Mesendoderm (in vitro differentiated cells): ENCODE results near the gene C1QTNF6.

Experiments
- DNase-seq: peaks from one replicate; pipeline ENCODE4 v3.0.0; 2013
- H2AK5ac ChIP-seq: 2 replicates; pipeline ENCODE4 v1.6.1; 2013; ENCODE audit warnings: low read length, inconsistent platforms
- H2BK120ac ChIP-seq: 2 replicates; pipeline ENCODE4 v1.6.1; 2013; ENCODE audit warnings: low read depth, mild to moderate bottlenecking, low read length, moderate library complexity, mixed read lengths
- H2BK15ac ChIP-seq: replicated peaks from 2 replicates; pipeline ENCODE4 v1.6.1; 2013; ENCODE audit warnings: low read depth, mild to moderate bottlenecking, moderate library complexity
- H2BK5ac ChIP-seq: 2 replicates; pipeline ENCODE4 v1.6.1; 2013; ENCODE audit warnings: low read length, inconsistent platforms
- H3K18ac ChIP-seq: 2 replicates; pipeline ENCODE4 v1.6.1; 2013; ENCODE audit warnings: mild to moderate bottlenecking, low read length, mixed read lengths
- H3K23ac ChIP-seq: one replicate; pipeline ENCODE4 v1.6.1; 2013; ENCODE audit warnings: low read length
- H3K27ac ChIP-seq: 2 replicates; pipeline ENCODE4 v1.5.1; 2013; ENCODE audit warnings: low read depth, mild to moderate bottlenecking, inconsistent platforms, low read length, moderate library complexity
- H3K27me3 ChIP-seq: 2 replicates; pipeline ENCODE4 v1.6.1; 2013; ENCODE audit warnings: low read length, control low read depth, mild to moderate bottlenecking, inconsistent platforms; ENCODE audit not compliant: insufficient read depth, poor library complexity
- H3K36me3 ChIP-seq: 2 replicates; pipeline ENCODE4 v1.6.1; 2013; ENCODE audit warnings: low read length, inconsistent platforms; ENCODE audit not compliant: control insufficient read depth, insufficient read depth
- H3K4ac ChIP-seq: one replicate; pipeline ENCODE4 v1.6.1; 2013; ENCODE audit warnings: low read depth, mild to moderate bottlenecking, low read length, moderate library complexity
- H3K4me1 ChIP-seq: 2 replicates; pipeline ENCODE4 v1.6.1; 2013; ENCODE audit warnings: low read depth, low read length, inconsistent platforms; ENCODE audit not compliant: control insufficient read depth
- H3K4me2 ChIP-seq: 2 replicates; pipeline ENCODE4 v1.6.1; 2013; ENCODE audit warnings: low read length
- H3K4me3 ChIP-seq: 2 replicates; pipeline ENCODE4 v1.5.1; 2013; ENCODE audit warnings: mild to moderate bottlenecking, low read length
- H3K56ac ChIP-seq: one replicate; pipeline ENCODE4 v1.6.1; 2013; ENCODE audit warnings: low read length
- H3K79me1 ChIP-seq: 2 replicates; pipeline ENCODE4 v1.6.1; 2013; ENCODE audit warnings: low read length, inconsistent platforms
- H3K79me2 ChIP-seq: 2 replicates; pipeline ENCODE4 v1.6.1; 2013; ENCODE audit warnings: mild to moderate bottlenecking, low read length; ENCODE audit not compliant: control insufficient read depth, insufficient read depth
- H3K9ac ChIP-seq: 2 replicates; pipeline ENCODE4 v1.6.1; 2013; ENCODE audit warnings: low read length, inconsistent platforms
- H4K5ac ChIP-seq: one replicate; pipeline ENCODE4 v1.6.1; 2013; ENCODE audit warnings: low read length
- H4K8ac ChIP-seq: one replicate; pipeline ENCODE4 v1.6.1; 2013; ENCODE audit warnings: low read depth, mild to moderate bottlenecking, control low read depth, low read length, moderate library complexity
- WGBS: extraction: QIAGEN DNeasy Blood & Tissue Kit; methylation state at CpG from one replicate; pipeline ENCODE4 v1.1.7; 2013; ENCODE audit warnings: low lambda C conversion rate, missing lambda C conversion rate; ENCODE audit not compliant: insufficient coverage; ENCODE audit errors: extremely low coverage; 5-methylcytosine and 5-hydroxymethylcytosine counted together

C1QTNF6 gene

DNA sequence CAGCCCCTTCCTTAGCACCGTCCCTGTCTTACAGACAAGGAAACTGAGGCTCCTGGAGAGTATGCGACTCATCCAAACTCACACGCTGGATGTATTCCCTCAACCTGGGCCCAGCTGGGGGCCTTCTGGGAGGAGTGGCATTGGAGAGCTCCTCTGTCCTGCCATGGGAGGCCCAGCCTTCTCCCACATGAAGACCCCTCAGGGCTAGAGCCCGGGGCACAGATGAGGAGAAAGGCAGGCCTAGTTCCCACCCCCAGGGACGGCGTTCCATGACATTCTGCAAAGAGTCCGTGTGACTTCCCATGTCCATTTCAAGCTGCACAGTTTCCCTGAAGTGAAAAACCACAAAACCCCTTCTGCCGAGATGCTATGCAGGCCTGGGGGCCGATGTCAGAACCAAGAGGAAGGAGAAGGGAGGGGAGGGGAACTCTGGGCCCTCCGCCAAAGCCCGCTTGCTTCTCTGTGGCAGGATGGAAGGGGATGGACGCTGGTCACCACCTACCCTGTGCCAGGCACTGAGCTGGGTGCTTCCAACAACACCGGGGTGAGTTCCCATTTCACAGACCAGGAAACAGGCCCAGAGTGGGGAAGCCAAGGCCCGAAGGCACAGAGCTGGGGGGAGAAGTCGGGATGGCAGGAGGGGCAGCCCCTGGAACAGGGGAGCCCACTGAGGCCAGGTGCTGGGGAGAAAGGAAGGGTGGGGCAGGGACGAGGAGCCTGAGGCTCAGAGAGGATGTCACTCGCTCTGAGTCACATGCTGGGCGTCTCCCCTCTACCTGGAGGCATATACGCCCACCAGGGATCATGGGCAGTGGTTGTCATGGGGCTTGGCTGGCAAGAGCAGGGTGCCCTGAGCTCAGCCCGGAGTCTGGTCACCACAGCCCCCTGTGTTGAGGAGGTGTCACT, 40.3 kb upstream of the C1QTNF6 start:
- Histone ChIP-seq H3K56ac (no peak overlapping the region), H3K9ac (no peak overlapping the region), H3K79me1 (no peaks in the 10 kb centered on the region), H3K4me1 (no peaks in the 10 kb centered on the region), H4K8ac (no peak overlapping the region), H2BK120ac (no peak overlapping the region), H3K23ac (no peak overlapping the region), H2BK5ac (no peak overlapping the region), H3K27ac (no peak overlapping the region), H3K4me2 (no peak overlapping the region), H3K4me3 (no peak overlapping the region), H3K79me2 (no peaks in the 10 kb centered on the region), H3K4ac (no peak overlapping the region), H4K5ac (no peak overlapping the region), H2BK15ac (no peak overlapping the region), H3K36me3 (no peaks in the 10 kb centered on the region), H3K27me3 (no peaks in the 10 kb centered on the region), H3K18ac (no peak overlapping the region), H2AK5ac (no peak overlapping the region)
- DNase-seq: no peak
- WGBS: no CpG with 5 or more reads among the region's 20 CpGs

DNA sequence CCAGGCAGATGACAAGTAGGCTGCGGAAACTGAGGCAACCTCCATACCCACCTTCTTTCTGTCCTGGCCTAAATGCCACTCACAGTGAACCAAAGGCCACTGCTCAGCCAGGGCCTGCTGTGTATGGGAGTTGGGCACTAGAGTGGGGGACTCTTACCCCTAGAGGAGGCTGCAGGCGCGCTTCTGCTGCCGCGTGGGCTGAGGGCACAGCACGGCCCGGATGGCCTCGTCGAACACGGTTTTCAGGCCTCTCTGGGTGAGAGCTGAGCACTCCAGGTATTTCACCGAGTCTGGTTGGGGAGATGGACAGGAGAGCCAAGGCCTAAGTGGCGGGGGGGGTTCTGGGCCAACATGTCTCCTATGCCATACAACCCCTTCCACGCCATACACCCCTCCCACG, 38.5 kb upstream of the C1QTNF6 start:
- Histone ChIP-seq H3K27ac (no peak overlapping the region), H3K79me2 (no peaks in the 10 kb centered on the region), H2BK120ac (no peak overlapping the region), H2BK5ac (no peak overlapping the region), H4K8ac (no peak overlapping the region), H2BK15ac (no peak overlapping the region), H3K4me3 (no peak overlapping the region), H3K23ac (no peak overlapping the region), H3K56ac (no peak overlapping the region), H3K9ac (no peak overlapping the region), H3K27me3 (no peaks in the 10 kb centered on the region), H3K4ac (no peak overlapping the region), H3K4me2 (no peak overlapping the region), H3K4me1 (no peaks in the 10 kb centered on the region), H2AK5ac (no peak overlapping the region), H3K18ac (no peak overlapping the region), H3K36me3 (no peaks in the 10 kb centered on the region), H4K5ac (no peak overlapping the region), H3K79me1 (no peaks in the 10 kb centered on the region)
- WGBS: no CpG with 5 or more reads among the region's 14 CpGs
- DNase-seq: no peak

DNA sequence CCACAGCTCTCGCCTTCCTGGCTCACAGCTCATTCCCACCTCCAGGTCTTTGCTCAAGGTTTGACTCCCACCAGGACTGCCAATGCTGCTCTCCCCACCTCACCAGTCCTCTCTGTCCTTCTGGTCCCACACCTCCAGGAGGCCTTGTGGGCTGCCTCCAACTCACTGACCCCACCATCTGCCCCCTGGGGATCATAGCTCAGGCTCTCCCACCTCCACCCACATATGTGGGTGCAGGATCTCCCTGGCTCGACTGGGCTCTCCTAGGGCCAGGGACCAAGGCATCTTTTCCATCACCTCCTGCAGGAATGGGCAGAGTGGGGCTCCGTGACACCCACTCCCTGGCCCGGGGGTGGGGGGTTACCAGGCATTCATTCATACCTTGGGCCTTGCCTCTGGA, 38.0 kb upstream of the C1QTNF6 start:
- Histone ChIP-seq H3K18ac (no peak overlapping the region), H2BK120ac (no peak overlapping the region), H3K4me2 (no peak overlapping the region), H2BK15ac (no peak overlapping the region), H3K4ac (no peak overlapping the region), H2AK5ac (no peak overlapping the region), H3K4me3 (no peak overlapping the region), H3K4me1 (no peaks in the 10 kb centered on the region), H4K8ac (no peak overlapping the region), H3K79me2 (no peaks in the 10 kb centered on the region), H3K56ac (no peak overlapping the region), H3K79me1 (no peaks in the 10 kb centered on the region), H4K5ac (no peak overlapping the region), H2BK5ac (no peak overlapping the region), H3K9ac (no peak overlapping the region), H3K27ac (no peak overlapping the region), H3K27me3 (no peaks in the 10 kb centered on the region), H3K36me3 (no peaks in the 10 kb centered on the region), H3K23ac (no peak overlapping the region)
- no CpG with 5 or more reads among the region's 4 CpGs for WGBS
- no peak for DNase-seq

DNA sequence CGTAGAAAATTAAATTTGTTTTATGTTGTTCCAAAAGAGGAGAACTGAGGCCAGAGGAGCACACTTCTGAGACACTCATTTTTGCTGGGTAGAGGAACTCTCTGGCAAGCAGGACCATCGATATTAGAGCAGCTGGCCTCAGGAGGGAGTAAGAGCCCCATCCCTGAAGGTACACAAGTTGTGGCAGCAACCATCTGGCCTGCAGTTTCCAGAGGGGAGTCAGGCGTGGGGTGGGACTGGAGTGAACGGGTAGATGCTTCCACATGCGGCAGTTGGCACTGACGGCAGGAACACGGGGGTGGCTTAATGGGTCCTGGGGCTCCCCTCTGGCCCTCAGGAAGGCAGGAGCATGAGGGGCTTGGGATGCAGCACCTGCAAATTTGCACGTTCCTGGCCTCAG, 37.4 kb upstream of the C1QTNF6 start:
- Histone ChIP-seq H4K5ac (no peak overlapping the region), H3K4ac (no peak overlapping the region), H3K4me3 (no peak overlapping the region), H3K56ac (no peak overlapping the region), H3K4me1 (peaks cover 3% of the 10 kb centered on the region), H3K4me2 (no peak overlapping the region), H2BK120ac (no peak overlapping the region), H4K8ac (no peak overlapping the region), H3K27ac (no peak overlapping the region), H3K27me3 (no peaks in the 10 kb centered on the region), H3K18ac (no peak overlapping the region), H3K9ac (no peak overlapping the region), H3K79me1 (no peaks in the 10 kb centered on the region), H2AK5ac (no peak overlapping the region), H3K23ac (no peak overlapping the region), H3K79me2 (no peaks in the 10 kb centered on the region), H3K36me3 (no peaks in the 10 kb centered on the region), H2BK5ac (no peak overlapping the region), H2BK15ac (no peak overlapping the region)
- no CpG with 5 or more reads among the region's 8 CpGs for WGBS
- DNase-seq: no peak

DNA sequence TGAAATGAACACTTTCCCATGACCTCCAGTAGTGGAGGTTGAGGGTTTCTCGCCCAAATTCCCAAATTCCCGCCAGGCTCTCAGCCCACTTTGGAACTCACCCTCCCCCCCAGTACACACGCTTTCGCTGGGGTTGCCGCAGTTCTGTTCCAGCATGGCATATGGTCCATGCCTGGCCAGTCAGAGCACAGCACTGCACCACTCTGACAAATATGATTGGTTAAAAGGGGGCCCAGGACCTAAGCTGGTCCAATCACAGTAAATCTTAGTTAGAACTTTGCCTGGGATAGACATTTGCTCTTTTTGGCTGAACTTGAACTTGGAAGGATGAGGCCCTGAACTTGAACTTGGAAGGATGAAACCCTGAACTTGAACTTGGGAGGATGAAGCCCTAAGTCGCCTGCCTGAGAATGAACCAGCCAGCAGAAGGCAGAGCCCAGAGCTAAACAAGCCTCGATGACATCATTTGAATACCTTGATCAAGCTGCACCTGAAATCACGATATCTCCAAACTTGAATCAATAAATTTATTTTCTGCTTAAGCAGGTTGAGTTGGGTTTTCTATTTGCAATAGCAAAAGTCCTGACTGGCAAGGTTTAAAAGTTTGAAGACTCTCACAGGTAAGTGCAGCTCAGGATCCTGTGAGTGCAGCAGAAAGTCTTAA, 36.8 kb upstream of the C1QTNF6 start:
- Histone ChIP-seq H3K23ac (no peak overlapping the region), H3K79me2 (no peaks in the 10 kb centered on the region), H4K8ac (no peak overlapping the region), H3K27me3 (no peaks in the 10 kb centered on the region), H4K5ac (no peak overlapping the region), H2AK5ac (no peak overlapping the region), H3K27ac (no peak overlapping the region), H3K79me1 (no peaks in the 10 kb centered on the region), H3K56ac (no peak overlapping the region), H3K4ac (no peak overlapping the region), H3K4me1 (peaks cover 3% of the 10 kb centered on the region), H3K4me2 (no peak overlapping the region), H2BK5ac (no peak overlapping the region), H3K4me3 (no peak overlapping the region), H3K9ac (no peak overlapping the region), H3K18ac (no peak overlapping the region), H2BK15ac (no peak overlapping the region), H2BK120ac (no peak overlapping the region), H3K36me3 (no peaks in the 10 kb centered on the region)
- no CpG with 5 or more reads among the region's 8 CpGs for WGBS
- DNase-seq: no peak
